K562 treated with DMSO at 1 percent for 48 hours (cell line): ENCODE measurements around the gene SRP54. TPM values are rescaled to one million over a fixed set of nuclear protein-coding genes. Genes with fewer than 3 reads are reported as not detected.

ENCODE experiments used
- total RNA-seq: library from RNA; unstranded; fragments of 300-600 nt; gene quantifications from 2 replicates; pipeline ENCODE4 v1.2.3, GENCODE V29; 2022; ENCODE audit warnings: low replicate concordance; ENCODE audit errors: extremely low read depth

Gene SRP54
- total RNA-seq: not detected in 2 replicates

DNA sequence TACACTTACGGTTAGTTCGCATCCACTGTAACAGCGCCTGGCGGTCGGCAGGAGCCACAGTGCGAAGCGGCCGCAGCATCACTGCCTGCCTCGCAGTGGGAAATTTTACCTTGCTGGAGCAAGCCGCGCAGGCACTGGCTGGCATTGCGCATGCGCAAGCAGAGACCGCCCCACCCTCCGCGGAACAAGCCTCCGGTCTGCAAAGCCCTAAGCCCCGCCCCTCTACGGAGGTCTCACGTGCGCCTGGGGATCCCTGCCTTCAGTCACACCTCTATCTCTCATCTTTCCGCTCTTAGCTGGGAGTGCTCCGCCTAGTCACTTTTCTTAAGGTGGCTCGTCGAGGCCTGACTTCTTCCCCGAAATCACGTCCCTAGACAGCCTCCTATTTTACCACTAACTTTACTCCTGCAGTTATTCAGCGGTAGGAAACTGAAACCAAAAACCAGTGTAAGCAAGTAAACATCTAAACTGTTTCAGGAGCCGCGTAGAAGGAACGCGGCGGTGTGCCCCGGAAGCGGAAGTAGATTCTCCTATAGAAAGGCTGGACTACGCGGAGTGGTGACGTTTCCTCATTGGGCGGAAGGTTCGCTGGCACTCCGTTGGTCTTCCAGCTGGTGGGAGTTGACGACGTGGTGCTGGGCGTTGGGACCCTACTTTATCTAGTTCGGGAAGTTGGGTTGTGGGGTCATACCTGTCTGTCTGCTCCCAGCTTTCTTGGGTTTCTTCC lies at the start of gene SRP54:
SRP54 (plus strand) TSS at position 572 of the 727 bp plus-strand sequence. CDS start 13,718 bp downstream, outside the sequence.

DNA sequence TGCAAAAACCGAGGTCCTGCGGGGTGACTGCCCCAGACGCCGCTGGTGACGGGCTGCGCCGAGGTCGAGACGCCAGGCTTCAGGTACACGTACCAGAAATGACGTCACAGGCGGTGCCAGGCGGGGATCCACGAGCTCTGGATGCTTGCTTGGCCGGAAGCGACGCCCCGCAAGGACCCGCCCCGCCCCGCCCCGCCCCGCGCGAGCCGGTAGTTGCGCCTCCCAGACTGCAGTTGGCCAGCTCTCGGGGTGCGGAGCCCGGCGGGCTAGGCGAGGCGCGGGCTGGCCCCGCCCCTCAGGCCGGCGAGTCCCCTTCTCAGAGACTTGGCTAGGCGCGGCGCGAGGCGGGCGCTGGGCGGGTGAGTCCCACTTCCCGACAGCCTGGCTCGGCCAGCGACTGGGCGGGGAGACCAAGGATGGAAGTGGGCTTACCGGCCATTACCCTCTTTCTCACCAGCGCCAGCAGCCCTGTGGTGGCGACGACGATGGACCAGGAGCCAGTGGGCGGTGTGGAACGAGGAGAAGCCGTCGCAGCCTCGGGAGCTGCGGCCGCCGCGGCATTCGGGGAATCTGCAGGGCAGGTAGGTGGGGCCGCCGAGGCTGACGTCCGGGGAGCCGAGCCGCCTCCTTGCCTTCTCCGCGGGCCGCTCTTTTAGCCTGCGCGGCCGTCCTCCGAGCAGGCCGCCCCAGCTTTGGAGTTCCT lies 63.4 kb downstream of the SRP54 start, which contains the start of gene FAM177A1:
FAM177A1 (plus strand) TSS at position 225 of the 703 bp plus-strand sequence; CDS start at position 417, 192 bp downstream.

Other genes with a start within 250 kb of the SRP54 start
- not detected in 2 replicates for gene BAZ1A, start 107.6 kb upstream of the SRP54 start, total RNA-seq
- gene FAM177A1, start 63.3 kb downstream of the SRP54 start, total RNA-seq: not detected in 2 replicates
- not detected in 2 replicates for gene PPP2R3C, start 139.0 kb downstream of the SRP54 start, total RNA-seq
- not detected in 2 replicates for gene PRORP, start 139.6 kb downstream of the SRP54 start, total RNA-seq